Activated CD4-positive, alpha-beta T cell treated with anti-CD3 and anti-CD28 coated beads for 4 hours (primary cell): ENCODE results near the gene HS6ST2.

Experiments
- DNase-seq, 2 donors: peaks; one replicate each; pipeline ENCODE4 v3.0.0-alpha.2; 2020

The HS6ST2 gene

GRCh38 chrX:132603700-132604286 lies 354.6 kb downstream of the HS6ST2 start:
- DNase-seq, result no peak

GRCh38 chrX:132602701-132603100 lies 355.7 kb downstream of the HS6ST2 start:
- no peak for DNase-seq

DNA sequence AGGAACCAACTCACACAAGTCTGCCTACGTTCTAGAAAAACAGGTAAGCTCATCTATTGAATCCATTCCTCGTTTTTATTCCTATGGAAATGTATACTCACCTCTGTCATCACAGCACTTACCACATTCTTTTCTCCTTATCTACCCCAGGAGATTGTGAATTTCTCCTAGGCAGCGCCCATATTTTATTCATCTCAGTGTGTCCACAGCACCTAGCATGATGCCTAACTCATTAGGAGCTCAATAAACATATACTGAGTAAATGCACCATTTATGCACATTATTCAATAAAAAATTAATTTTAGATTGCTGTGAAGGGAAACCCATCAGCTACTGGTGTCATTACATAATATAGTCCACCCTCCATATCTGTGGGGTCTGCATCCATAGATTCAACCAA lies 363.4 kb downstream of the HS6ST2 start:
- DNase-seq, result no peak

DNA sequence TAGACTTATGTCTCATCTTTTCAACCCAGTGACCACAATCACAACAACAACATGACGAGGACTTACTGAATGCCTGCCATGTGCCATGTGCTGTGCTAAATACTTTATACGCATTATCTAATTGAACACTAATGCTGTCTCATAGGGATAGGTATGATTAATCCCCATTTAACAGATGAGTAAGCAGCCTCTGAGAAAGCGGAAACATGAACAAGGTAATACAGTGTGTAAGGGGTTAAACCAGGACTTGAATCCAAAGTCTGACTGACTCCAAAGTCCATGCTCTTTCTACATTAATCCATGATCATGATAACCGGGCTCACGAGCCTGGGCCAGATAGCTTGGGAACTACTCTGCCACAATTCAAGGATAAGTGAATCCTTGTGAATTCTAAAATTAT lies 364.3 kb downstream of the HS6ST2 start:
- no peak for DNase-seq

GRCh38 chrX:132592880-132593279 lies 365.5 kb downstream of the HS6ST2 start:
- DNase-seq, result no peak

- DNase-seq, result no peak
Observed at GRCh38 chrX:132591719-132592275, 366.6 kb downstream of the HS6ST2 start.

DNA sequence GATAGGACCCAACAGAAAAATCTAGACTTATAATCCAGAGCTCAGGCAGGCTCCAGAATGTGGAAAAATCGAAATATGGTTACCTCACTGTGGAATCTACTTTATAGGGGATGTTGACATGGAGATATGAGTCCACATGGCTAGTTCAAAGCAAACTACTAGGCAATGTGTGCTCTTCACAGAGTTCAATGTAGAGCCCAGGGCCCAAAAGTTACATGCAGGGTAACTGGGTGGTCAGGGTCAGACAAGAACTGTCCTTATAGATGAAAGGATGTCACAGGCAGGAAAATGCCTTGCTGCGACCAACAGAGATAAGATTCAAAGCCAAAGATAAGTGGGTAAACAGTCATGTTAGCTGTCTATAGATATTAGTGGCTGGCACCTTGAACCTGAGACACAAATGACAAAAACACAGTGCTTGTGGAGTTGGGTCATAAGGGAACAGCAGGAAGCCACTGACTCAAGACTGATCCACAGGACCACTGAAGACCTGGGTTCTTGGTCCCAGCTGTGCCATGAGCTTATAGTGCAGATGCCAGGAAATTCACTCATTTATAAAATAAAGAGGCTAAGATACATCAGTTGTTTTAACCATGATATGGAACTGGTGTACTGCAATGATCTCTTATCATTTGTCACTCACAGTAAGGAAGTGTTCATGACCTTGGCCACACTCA lies 367.9 kb downstream of the HS6ST2 start:
- DNase-seq, result no peak

DNA sequence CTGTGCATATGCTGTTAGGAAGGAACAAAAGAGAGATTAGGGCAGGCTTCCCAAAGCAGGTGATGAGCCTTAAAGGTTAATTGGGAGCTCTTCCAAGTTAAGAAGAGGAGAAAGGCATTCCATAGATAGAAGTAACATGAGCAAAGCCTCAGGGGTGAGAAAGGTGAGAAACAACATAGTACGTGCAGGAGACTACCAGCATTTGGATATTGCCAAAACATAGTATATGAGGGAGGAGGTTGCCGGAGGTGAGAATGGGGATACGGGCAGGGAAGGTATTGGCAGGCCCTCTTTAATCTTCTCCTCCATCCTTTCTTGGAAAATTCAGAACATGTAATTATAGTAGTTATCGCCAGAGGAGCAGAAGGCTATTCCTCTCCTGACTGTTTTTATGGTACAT lies 373.5 kb downstream of the HS6ST2 start:
- no peak for DNase-seq

GRCh38 chrX:132576939-132577338 lies 381.5 kb downstream of the HS6ST2 start:
- no peak for DNase-seq
